ENCODE measurements around the gene NCMAP.

GRCh38 chr1:24606621-24607020 lies 50.7 kb downstream of the NCMAP start:
- TF ChIP-seq GATA2 (IDR thresholded peaks at IDR 0.05; ENCODE audit: low read depth, low read length) (no peak), GATA3 (IDR thresholded peaks at IDR 0.05; ENCODE audit: low read depth, low read length) (no peak)

Data from SH-SY5Y (cell line).